Hematopoietic multipotent progenitor cell treated with erythropoietin and hydrocortisone succinate and interleukin-3 and kit ligand, for 4 days (in vitro differentiated cells): ENCODE data around the gene EVPLL.
"Not testable (repeated sequence)": the region's sequence is repeated elsewhere in the genome, so short reads cannot be mapped to it uniquely, and the experiment has no call there.

Experiments used
- DNase-seq: peaks from one replicate; pipeline ENCODE4 v3.0.0-alpha.2; 2015

EVPLL gene

DNA sequence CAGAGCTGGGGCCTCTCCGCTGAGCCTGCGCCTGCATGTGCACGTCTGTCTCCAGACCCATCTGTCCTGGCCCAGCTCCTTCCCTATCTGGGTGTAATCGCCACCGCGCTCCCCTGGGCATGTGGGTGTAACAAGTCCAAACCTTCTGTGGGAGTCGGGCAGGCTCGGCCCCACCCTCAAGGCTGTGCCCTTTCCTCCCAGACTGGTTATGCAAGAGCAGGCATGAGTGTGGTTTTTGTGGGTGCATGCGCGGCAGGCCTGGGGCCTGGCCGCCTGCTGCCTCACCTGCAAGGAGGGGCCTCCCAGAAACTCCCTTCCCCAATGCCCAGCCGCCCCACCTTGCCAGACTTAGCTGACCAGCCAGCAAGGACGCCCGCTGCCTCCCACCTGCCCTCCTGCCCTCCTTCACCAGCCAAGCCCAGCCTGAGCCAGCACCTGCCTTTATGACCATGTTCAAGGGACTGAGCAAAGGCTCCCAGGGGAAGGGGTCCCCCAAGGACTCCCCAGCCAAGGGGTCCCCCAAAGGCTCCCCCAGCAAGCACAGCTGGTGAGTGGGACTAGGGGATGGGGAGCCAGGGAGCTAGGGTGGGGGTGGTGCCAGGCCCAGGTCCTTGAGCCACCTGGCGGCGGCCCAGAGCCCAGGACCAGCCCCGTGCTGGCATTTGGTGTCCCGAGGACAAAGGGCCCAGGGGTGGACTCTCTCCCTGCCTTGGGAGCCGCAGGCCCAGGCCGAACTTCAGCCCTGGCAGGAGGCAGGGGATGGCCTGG lies at the start of gene EVPLL:
Gene EVPLL, plus strand, starts transcription at position 342 of the 768 bp plus-strand sequence. CDS start 3,160 bp downstream, outside the sequence.
- DNase-seq, result peak; percentile 89

DNA sequence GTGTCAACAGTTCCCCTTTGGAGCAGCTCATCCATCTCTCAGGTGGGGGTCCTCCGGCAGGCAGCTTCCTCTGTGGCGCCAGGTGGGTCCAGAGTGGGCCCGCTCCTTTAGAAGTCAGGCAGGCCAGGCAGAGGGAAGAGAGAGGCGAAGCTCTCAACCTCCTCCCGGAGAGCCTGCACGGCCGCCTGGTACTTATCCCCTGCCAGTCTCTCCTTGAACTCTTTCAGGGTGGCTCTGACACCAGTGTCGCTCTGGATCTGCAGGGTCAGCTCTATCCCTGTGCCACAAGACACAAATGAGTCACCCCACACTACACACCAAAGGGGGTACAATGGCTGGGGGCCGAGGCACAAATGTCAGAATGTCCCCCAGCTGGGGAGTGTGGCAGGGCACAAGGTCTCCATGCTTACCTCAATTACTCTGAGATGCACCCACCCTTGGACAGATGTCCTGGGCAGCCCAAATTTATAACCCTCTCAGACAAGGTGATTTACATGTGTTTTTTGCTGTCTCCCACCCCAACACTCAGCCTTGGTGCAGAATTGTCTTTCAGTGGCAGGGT lies 48.9 kb upstream of the EVPLL start:
- no peak for DNase-seq

DNA sequence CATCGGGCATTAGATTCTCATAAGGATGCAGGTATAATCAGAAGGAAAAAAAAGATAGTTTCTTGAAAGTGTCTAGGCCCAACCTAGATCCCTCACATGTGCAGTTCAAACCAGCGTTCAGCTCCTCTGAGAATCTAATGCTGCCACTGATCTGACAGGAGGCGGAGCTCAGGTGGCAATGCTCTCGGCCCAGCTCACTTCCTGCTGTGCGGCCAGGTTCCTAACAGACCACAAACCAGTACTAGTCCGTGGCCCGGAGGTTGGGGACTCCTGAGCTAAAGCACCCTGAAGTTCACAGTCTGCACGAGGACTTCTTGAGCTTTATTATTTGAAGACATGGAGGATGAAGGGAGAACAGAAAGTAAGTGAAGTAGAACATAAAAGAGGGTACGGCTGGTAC lies 45.7 kb upstream of the EVPLL start:
- no peak for DNase-seq

DNA sequence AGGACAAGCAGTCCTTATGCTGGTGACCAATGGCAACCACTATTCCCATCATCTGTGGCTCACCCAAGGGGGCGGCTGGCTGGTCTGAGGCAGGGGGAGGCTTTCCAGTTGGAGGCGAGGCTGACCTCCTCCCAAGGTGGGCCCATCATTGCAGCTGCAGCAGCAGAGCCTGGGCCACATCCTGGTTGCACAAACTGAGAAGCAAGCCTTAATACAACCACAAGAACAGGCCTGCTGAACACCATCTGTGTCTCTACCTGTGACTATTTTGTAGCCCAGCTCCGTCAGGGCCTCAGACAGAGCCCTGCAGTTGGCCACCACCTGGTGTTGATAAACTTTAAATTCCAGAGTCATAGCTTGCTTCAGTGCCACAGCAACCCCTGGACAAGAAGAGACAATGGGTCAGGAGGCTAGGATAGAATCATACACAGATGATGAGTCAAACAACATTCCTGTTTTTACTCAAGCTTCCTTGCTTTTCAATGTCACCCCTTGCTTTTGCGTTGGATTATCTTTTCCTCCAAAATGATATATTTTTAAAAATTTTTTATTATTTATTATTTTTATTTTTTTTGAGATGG lies 44.6 kb upstream of the EVPLL start:
- no peak for DNase-seq

DNA sequence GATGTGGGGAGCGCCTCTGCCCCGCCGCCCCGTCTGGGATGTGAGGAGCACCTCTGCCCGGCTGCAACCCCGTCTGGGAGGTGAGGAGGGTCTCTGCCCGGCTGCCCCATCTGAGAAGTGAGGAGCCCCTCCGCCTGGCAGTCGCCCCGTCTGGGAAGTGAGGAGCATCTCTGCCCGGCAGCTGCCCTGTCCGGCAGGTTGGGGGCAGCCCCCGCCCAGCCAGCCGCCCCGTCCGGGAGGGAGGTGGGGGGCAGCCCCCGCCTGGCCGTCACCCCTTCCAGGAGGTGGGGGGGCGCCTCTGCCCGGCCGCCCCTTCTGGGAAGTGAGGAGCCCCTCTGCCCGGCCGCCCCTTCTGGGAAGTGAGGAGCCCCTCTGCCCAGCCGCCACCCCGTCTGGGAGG lies 39.4 kb upstream of the EVPLL start:
- not testable (repeated sequence) for DNase-seq

DNA sequence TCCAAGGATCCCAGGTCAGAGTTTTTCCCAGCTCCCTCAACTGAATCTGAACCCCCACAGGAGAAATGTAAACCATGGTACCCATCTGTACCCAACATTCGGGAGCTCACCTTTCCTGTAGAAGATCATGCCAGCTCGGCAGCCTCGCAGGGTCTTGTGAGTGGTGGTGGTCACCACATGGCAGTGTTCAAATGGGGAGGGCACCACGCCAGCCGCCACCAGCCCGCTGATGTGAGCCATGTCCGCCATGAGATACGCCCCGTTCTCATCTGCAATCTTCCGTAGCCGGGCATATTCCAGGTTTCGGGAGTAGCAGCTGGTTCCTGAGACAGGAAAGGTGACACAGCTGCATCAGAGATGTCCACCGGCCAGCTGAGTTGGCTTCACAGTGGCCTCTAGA lies 37.6 kb upstream of the EVPLL start:
- DNase-seq, result no peak

DNA sequence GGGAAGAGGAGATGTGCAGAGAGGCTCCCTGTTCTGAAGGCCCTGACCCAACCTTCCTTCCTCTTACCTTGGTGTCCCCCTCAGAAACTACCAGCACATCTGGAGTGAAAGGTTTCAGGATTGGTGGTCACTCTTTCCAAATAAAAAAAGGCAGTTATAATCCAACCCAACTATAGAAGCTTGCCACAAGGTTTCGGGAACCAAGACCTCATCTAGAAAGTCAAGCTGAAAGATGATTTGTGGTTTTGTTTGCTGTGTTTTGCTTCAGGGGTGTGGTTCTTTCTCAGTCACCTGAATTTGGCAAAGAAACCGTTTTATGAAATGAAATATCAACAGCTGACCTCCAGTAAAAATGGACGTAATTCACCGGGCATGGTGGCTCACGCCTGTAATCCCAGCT lies 33.6 kb upstream of the EVPLL start:
- no peak for DNase-seq

DNA sequence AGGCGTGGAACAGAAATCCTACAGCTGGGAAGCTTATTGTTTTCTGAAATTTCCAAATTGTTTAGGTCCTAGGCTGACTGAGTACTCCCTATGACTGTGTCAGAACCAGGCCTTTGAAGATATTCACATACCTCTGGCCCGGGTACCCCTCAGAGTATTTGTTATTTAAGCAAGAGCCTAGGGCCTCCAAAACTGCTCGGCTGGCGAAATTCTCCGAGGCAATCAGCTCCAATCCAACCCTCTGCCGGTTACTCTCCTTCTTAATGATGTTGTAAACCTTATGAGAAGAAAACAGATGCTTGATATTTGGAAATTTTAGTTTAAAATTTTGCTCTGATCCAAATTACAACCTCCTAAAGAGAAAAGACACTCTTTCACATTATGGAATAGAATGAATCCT lies 24.0 kb upstream of the EVPLL start:
- DNase-seq, result no peak

DNA sequence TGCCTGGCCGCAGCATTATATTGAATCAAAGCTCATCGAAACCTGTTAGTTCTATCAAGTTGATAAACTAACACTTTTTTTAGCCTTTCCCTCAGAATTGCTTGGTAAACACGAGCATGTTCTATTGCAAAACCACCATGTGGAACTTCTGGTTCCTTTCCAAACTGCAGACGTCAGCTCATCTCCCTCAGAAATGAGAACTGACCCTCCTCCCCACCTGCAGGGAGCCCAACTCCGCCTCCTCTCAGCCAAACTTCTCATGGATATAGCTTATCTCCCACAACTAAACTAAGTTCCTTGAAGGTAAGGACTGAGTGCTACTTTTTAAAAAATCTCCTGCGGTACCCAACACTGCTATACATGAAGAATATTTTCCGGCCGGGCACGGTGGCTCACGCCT lies 21.0 kb upstream of the EVPLL start:
- DNase-seq, result peak; percentile 27

DNA sequence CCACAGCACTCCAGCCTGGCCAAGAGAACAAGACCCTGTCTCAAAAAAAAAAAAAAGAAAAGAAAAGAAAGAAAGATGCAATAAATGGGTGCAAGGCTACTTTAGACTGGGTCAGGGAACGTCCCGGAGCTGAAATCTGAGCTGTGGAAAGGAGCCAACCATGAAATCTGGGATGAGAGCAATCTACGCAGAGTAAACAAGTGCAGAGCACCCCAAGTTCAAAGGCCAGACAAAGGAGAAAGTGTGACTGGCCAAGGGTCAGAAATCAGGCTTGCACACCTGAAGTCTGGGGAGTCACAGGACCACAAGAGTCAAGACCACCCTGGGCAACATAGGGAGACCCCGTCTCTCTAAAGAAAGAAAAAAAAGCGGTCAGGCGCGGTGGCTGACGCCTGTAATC lies 17.1 kb upstream of the EVPLL start:
- no peak for DNase-seq

DNA sequence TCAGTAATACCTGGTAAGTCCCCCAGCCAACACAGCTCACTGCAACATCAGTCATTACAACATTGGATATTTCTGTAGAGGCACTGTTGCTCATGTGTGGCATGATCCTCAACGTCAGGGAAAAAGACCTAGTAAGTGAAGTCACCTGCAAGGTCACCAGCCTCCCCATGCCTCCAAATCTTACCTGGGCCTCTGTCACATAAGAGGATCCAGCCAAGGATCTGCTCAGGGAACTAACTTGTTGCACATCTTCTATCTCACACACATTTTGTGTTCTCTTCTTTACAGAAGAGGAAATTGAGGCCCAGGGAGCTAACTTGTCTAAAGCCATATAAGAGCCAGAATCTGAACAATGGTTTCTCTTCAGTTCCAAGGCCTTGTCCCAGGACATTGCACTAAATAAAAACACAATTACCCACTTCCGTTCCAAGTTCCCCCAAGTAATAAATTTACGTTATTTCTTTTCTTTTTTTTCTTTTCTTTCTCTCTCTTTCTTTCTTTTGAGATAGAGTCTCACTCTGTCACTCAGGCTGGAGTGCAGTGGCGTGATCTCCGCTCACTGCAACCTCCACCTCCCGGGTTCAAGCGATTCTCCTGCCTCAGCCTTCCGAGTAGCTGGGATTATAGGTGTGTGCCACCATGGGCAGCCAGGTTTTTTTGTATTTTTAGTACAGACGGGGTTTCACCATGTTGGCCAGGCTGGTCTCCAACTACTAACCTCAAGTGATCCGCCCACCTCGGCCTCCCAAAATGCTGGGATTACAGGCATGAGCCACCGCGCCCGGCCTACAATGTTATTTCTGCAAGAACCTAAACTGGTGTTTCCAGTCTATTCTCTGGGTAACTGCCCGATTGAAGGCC lies 15.5 kb upstream of the EVPLL start:
- DNase-seq, result no peak

DNA sequence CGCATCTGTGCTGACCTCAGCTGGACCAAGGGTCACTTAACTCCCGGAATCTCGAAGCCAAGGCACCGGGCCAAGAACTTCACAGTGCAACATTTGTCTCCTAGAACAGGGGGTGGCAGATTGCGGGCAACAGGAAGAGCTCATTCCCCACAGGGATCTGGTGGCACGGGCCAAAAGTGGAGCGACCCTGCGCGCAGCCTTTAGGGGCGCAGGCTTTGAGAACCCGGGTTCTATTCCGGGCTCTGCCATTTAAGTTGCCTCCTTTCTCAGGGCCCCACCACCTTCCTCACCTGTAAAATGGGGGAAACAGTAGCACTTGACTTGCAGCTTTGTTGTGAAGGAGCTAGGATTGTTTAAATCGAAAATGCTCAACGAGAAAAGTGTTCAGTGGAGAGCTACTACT lies 14.9 kb upstream of the EVPLL start:
- peak; percentile 67 for DNase-seq

DNA sequence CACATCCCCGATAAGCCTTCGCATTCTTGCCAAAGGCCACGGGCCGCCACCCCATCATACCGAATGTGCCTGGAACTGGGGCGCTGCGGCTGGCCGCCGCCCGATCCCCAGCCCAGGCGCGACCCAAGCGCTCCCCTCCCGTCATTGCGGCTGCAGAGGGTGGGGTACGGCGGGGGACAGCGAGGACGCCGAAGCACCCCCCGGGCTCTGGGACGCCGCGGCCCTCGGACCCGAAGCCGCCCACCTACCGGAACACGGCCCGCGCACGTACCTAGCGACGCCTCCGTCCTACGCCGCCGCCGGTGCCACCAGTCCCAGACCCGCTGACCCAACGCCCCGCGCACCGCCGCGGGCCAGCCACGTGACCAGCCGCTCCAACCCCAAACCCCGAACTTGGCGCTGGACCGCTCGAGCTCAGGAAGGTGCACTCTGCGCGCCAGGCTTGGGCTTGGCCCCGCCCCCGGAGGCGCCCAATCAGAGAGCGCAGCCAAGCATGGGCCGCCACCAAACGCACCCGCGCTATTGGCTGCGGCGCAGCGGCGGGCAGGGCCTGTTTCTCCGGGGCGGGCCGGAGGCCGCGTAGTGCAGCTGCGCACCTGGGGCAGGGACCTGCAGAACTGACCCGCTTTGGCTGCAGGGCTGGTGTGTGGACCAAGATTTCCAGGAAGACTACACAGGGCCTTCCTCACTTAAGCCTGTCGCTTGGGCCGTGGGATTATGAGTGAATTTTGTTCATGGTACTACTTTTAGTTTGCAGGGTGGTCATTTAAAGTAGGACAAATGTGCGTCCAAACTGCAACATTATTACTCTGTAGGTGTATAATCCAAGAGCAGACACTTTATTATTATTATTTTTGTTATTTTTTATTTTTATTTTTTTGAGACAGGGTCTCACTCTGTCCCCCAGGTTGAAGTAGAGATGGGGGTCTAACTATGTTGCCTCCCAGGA lies 14.2 kb upstream of the EVPLL start, which contains the start of gene SHMT1:
Gene SHMT1, minus strand, starts transcription at position 450 of the 949 bp plus-strand sequence. CDS start 7,569 bp downstream, outside the sequence.
- DNase-seq, result peak; percentile 97

DNA sequence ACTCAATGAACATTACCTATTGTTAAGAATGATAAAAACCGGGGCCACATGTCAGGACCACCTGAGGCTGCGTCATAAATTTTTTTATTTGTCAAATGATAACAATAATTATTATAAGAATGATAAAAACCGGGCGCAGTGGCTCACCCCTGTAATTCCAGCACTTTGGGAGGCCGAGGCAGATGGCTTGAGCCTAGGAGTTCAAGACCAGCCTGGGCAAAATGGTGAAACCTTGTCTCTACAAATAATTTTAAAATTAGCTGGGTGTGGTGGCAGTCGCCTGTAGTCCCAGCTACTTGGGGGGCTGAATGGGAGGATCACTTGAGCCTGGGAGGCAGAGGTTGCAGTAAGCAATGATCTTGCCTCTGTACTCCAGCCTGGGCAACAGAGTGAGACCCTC lies 13.4 kb upstream of the EVPLL start:
- DNase-seq, result no peak

DNA sequence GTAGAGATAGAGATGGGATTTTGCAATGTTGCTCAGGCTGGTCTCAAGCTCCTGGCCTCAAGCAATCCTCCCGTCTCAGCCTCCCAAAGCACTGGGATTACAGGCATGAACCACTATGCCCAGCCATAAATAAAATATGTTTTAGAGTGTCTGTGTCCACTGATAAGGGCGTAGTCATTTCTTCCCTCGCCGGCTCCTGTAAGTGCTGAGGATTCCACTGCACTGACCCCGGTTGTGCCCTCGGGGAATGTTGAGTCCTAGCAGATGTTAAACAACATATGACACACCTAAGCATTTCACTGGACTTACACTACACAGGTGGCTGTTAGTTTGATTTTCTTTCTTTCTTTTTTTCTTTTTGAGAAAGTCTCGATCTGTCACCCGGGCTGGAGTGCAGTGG lies 8.6 kb upstream of the EVPLL start:
- DNase-seq, result peak; percentile 40

DNA sequence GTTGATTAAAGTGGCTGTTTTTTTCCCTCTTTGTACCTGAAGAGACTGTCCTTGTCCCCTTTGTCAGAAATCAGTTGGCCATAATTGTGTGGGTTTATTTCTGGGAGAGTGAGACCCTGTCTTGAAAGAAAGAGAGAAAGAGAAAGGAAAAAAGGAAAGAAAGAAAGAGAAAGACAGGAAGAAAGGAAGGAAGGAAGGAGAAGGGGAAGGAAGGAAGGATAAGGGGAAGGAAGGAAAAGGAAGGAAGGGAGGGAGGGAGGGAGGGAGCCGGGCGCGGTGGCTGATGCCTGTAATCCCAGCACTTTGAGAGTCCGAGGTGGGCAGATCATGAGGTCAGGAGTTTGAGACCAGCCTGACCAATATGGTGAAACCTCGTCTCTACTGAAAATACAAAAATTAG lies 6.8 kb upstream of the EVPLL start:
- no peak for DNase-seq

DNA sequence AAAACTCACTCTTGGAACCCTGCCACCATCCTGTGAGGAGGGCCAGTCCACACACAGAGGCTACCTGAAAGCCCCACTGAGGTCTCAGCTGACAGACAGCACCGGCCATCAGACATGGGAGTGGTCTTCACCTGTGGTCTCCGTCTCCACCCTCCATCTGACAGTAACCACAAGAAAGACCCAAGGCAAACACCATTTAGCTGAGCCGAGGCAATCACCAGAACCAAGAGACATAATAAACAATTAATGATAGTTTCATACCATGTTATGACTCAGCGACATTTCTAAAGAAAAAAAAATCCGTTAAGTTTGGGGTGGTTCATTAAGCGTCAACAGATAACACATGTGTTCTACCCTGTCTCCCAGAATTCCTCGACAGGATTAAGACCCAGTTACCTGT lies 6.1 kb upstream of the EVPLL start:
- peak; percentile 29 for DNase-seq

DNA sequence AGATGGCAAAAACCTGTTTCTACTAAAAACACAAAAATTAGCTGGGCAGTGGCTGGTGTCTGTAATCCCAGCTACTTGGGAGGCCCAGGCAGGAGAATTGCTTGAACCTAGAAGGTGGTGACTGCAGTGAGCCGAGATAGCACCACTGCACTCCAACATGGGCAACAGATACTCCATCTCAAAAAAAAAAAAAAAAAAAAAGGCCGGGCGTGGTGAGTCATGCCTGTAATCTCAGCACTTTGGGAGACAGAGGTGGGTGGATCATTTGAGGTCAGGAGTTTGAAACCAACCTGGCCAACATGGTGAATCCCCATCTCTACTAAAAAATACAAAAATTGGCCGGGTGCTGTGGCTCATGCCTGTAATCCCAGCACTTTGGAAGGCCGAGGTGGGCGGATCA lies 4.4 kb upstream of the EVPLL start:
- peak; percentile 34 for DNase-seq

DNA sequence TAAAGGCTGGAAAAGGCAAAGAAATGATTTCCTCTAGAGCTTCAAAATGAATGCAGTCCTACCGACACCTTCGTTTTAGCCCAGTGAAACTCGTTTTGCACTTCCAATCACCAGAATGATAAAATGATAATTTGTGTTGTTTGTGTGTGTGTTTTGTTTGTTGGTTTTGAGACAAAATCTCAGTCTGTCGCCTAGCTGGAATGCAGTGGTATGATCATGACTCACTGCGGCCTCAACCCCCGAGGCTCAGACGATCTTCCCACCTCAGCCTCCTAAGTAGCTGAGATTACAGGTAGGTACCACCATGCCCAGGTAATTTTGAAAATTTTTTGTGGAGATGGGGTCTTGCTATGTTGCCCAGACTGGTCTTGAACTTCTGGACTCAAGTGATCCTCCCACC lies 3.4 kb upstream of the EVPLL start:
- DNase-seq, result no peak

DNA sequence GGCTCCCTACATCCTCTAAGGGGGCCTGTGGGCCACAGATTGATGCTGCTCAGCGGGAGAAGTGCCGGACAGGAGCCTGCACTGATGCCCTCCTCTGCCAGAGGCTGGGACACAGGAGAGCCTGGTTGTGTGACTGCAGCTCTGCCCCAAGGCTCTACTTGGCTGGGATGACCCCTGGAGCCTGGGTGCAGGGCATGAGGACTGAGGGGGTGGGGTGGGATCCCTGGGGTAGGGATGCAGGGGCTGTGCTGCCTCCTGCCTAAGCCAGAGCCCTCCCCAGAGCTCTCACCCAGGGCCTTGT lies 577 bp downstream of the EVPLL start:
- no peak for DNase-seq

DNA sequence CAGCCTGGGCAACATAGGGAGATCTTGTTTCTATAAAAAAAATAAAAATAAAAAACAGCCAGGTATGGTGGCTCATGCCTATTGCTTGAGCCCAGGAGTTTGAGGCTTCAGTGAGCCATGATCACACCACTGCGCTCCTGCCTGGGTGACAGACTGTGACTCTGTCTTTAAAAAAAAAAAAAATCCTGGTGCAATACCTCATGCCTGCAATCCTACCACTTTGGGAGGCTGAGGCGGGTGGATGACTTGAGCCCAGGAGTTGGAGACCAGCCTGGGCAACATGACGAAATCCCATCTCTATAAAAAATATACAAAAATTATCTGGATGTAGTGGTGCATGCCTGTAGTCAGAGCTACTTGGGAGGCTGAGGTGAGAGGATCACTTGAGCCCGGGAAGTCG lies 1.0 kb downstream of the EVPLL start:
- DNase-seq, result not testable (repeated sequence)
